HCT116 (cell line): ENCODE data around the gene CACNB2.

ENCODE experiments used
- CTCF ChIP-seq, 3 experiments: fragments of 200-600 bp in 1 of 3; sonication (generic) in 1 of 3; IDR thresholded peaks in 2 of 3; conservative IDR thresholded peaks in 1 of 3; 2 replicates each; pipeline ENCODE4 v1.5.1; 2012 to 2017; ENCODE audit warnings: low read depth in 2 of 3, low read length in 2 of 3, antibody characterized with exemption in 1 of 3, borderline replicate concordance in 1 of 3, control low read depth in 1 of 3, mild to moderate bottlenecking in 1 of 3, mixed read lengths in 1 of 3, mixed run types in 1 of 3, moderate library complexity in 1 of 3; ENCODE audit not compliant: insufficient read depth in 1 of 3
- EZH2 ChIP-seq: fragments of 200-600 bp; sonication (generic); IDR thresholded peaks from 2 replicates; pipeline ENCODE4 v1.6.1; 2017; ENCODE audit warnings: antibody characterized with exemption, mixed run types
- TCF7L2 ChIP-seq: IDR thresholded peaks from 2 replicates; pipeline ENCODE4 v1.7.0; 2011; ENCODE audit warnings: borderline replicate concordance, inconsistent platforms; ENCODE audit not compliant: insufficient read depth, insufficient read length; ENCODE audit errors: extremely low read depth
- TF ChIP-seq, protein P1 (sequence below): IDR thresholded peaks from 2 replicates; pipeline ENCODE4 v1.6.1; 2011; ENCODE audit warnings: mild to moderate bottlenecking, low read length, moderate library complexity; ENCODE audit not compliant: insufficient replicate concordance; ENCODE audit errors: extremely low read depth

GRCh38 chr10:18278181-18278580 lies 138.0 kb downstream of the CACNB2 start:
- TF ChIP-seq CTCF (IDR thresholded peaks at IDR 0.05 in 2 of 3, conservative IDR thresholded peaks at IDR 0.05 in 1 of 3; ENCODE audit: borderline replicate concordance in 1 of 3, insufficient read depth in 1 of 3, low read depth in 2 of 3, low read length in 2 of 3) (no peak), EZH2 (no peak), TCF7L2 (no peak)
- TF ChIP-seq, protein P1, sequence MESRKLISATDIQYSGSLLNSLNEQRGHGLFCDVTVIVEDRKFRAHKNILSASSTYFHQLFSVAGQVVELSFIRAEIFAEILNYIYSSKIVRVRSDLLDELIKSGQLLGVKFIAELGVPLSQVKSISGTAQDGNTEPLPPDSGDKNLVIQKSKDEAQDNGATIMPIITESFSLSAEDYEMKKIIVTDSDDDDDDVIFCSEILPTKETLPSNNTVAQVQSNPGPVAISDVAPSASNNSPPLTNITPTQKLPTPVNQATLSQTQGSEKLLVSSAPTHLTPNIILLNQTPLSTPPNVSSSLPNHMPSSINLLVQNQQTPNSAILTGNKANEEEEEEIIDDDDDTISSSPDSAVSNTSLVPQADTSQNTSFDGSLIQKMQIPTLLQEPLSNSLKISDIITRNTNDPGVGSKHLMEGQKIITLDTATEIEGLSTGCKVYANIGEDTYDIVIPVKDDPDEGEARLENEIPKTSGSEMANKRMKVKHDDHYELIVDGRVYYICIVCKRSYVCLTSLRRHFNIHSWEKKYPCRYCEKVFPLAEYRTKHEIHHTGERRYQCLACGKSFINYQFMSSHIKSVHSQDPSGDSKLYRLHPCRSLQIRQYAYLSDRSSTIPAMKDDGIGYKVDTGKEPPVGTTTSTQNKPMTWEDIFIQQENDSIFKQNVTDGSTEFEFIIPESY, result no peak
